ENCODE results near the gene EPDR1. TPM values are rescaled to one million over a fixed set of nuclear protein-coding genes. Genes with fewer than 3 reads are reported as not detected.
"Not testable (repeated sequence)": the region's sequence is repeated elsewhere in the genome, so short reads cannot be mapped to it uniquely, and the experiment has no call there.

The EPDR1 gene
- total RNA-seq, 4 donors from 2014 or later = 2.2 to 4.9 (median 4.2) TPM

DNA sequence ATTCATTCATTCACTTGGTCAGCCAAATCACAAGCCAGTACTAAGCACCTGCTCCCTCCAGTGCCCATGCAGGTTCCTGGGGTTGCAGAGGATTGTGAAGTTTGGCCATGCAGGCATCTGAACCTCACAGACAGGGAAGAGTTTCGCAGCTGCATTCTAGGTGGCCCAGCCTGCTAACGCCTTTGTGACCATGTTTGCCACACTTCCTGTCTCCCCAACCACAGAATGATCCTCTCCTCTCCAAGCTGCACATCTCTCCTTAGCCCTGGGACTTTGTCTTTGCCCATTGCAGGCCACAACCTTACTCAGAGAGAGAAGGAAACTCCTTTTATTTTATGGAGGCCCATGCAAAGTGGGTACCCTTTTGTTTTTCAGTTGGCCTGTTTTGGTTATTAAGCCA is 31.8 kb downstream of the EPDR1 start:
- Histone ChIP-seq H3K4me3 (no peak overlapping the region), H3K4me1 (no peaks in the 10 kb centered on the region), H3K27me3 (no peaks in the 10 kb centered on the region), H3K36me3 (no peaks in the 10 kb centered on the region), H3K9me3 (no peaks in the 10 kb centered on the region), H3K27ac (no peak overlapping the region)
- TF ChIP-seq, protein P1, sequence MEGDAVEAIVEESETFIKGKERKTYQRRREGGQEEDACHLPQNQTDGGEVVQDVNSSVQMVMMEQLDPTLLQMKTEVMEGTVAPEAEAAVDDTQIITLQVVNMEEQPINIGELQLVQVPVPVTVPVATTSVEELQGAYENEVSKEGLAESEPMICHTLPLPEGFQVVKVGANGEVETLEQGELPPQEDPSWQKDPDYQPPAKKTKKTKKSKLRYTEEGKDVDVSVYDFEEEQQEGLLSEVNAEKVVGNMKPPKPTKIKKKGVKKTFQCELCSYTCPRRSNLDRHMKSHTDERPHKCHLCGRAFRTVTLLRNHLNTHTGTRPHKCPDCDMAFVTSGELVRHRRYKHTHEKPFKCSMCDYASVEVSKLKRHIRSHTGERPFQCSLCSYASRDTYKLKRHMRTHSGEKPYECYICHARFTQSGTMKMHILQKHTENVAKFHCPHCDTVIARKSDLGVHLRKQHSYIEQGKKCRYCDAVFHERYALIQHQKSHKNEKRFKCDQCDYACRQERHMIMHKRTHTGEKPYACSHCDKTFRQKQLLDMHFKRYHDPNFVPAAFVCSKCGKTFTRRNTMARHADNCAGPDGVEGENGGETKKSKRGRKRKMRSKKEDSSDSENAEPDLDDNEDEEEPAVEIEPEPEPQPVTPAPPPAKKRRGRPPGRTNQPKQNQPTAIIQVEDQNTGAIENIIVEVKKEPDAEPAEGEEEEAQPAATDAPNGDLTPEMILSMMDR (IDR thresholded peaks at IDR 0.05) = no peak
- TF ChIP-seq POLR2AphosphoS5 (IDR thresholded peaks at IDR 0.05) = no peak
- TF ChIP-seq POLR2A (IDR thresholded peaks at IDR 0.05) = no peak
- no peak for TF ChIP-seq EP300 (IDR thresholded peaks at IDR 0.05)
- no peak for DNase-seq (ENCODE audit: low spot score in 2 of 2)
- 63% methylated on average over 2 of the region's 2 CpGs for WGBS

- not testable (repeated sequence) for H3K4me1 ChIP-seq; H3K4me3 ChIP-seq; H3K27me3 ChIP-seq; H3K27ac ChIP-seq; DNase-seq (ENCODE audit: low spot score in 2 of 2); H3K36me3 ChIP-seq; H3K9me3 ChIP-seq
- 93% methylated on average over 1 of the region's 1 CpG for WGBS
Measured at GRCh38 chr7:37954217-37954616, 33.8 kb downstream of the EPDR1 start.

DNA sequence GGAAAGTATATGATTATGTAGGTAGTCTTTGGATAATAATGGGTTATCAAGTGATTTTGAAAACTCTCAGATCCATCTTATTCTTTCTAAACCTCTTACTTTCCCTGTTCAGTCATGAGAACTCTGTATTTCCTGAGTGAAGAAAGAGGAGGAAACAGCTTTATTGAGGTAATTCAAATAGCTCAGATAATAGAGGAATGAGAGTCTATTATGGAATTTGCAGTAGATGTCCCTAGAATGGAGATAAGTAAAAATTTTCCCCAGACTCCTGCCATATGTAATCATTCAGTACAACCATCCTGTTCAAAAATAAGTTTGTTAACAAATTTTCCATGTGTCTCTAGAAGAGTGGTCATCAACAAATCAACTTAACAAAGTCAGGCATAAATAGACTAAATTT is 36.4 kb downstream of the EPDR1 start:
- H3K9me3 ChIP-seq = no peaks in the 10 kb centered on the region
- no peak for DNase-seq (ENCODE audit: low spot score in 2 of 2)
- no peak overlapping the region for H3K4me3 ChIP-seq
- H3K36me3 ChIP-seq = no peaks in the 10 kb centered on the region
- no peaks in the 10 kb centered on the region for H3K4me1 ChIP-seq
- H3K27ac ChIP-seq = no peak overlapping the region
- TF ChIP-seq POLR2AphosphoS5 (IDR thresholded peaks at IDR 0.05) (no peak), EP300 (IDR thresholded peaks at IDR 0.05) (no peak), POLR2A (IDR thresholded peaks at IDR 0.05) (no peak)
- TF ChIP-seq, protein P1 (IDR thresholded peaks at IDR 0.05) = no peak
- H3K27me3 ChIP-seq = no peaks in the 10 kb centered on the region

- 60% methylated on average over 9 of the region's 9 CpGs for WGBS
- no peak overlapping the region for H3K4me3 ChIP-seq
- no peak for TF ChIP-seq POLR2AphosphoS5 (IDR thresholded peaks at IDR 0.05)
- TF ChIP-seq EP300 (IDR thresholded peaks at IDR 0.05) = no peak
- TF ChIP-seq, protein P1 (IDR thresholded peaks at IDR 0.05) = no peak
- no peak for TF ChIP-seq POLR2A (IDR thresholded peaks at IDR 0.05)
Measured at GRCh38 chr7:37957221-37957970, 37.0 kb downstream of the EPDR1 start.

DNA sequence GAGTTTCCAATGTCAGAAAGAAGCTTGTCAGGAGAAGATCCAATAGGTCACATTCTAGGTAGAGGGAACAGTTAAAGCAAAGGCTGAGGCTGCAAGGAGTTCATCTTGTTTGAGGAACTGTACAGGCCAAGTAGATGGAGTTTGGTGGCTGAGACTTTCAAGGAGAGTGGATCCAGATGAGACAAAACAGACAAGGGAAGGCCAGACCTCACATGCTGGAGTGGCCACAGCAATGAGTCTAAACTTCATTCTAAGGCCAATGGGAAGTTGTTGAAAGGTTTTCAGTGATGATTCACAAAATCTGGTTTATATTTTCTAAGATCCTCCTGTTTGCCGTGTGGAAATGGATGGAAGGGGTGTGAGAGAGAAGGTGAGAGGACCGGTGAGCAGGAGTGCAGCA is 40.0 kb downstream of the EPDR1 start:
- Histone ChIP-seq H3K4me3 (no peak overlapping the region), H3K27me3 (no peaks in the 10 kb centered on the region), H3K9me3 (no peaks in the 10 kb centered on the region), H3K36me3 (no peaks in the 10 kb centered on the region), H3K27ac (no peak overlapping the region), H3K4me1 (no peaks in the 10 kb centered on the region)
- 67% methylated on average over 2 of the region's 2 CpGs for WGBS
- DNase-seq (ENCODE audit: low spot score in 2 of 2) = no peak
- TF ChIP-seq, protein P1 (IDR thresholded peaks at IDR 0.05) = no peak
- no peak for TF ChIP-seq POLR2A (IDR thresholded peaks at IDR 0.05)
- TF ChIP-seq EP300 (IDR thresholded peaks at IDR 0.05) = no peak
- TF ChIP-seq POLR2AphosphoS5 (IDR thresholded peaks at IDR 0.05) = no peak

More at GRCh38 chr7:37957221-37957970, 37.0 kb downstream of the EPDR1 start:
- H3K27me3 ChIP-seq = no peaks in the 10 kb centered on the region
- DNase-seq (ENCODE audit: low spot score in 2 of 2) = no peak
- H3K9me3 ChIP-seq = no peaks in the 10 kb centered on the region
- H3K36me3 ChIP-seq = no peaks in the 10 kb centered on the region
- no peak overlapping the region for H3K27ac ChIP-seq
- no peaks in the 10 kb centered on the region for H3K4me1 ChIP-seq

DNA sequence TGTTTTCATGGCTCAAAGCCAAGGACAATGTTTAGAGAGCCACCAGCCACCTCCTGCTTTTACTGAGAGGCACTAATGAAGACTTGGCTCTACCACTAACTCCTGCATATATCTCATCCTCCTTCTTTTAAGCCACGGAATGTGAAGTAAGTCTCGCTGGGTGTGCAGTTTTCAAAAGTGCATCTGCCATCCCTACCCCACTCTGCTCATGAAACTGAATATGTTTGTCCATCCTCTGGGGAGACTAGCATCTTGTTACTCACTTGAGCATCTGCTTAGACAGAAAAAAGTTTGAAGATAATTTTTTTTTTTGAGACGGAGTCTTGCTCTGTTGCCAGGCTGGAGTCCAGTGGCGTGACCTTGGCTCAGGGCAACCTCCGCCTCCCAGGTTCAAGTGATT is 40.8 kb downstream of the EPDR1 start:
- Histone ChIP-seq H3K36me3 (no peaks in the 10 kb centered on the region), H3K27me3 (no peaks in the 10 kb centered on the region), H3K9me3 (no peaks in the 10 kb centered on the region), H3K4me3 (no peak overlapping the region), H3K4me1 (no peaks in the 10 kb centered on the region), H3K27ac (no peak overlapping the region)
- WGBS = 88% methylated on average over 5 of the region's 5 CpGs
- TF ChIP-seq EP300 (IDR thresholded peaks at IDR 0.05) (no peak), POLR2AphosphoS5 (IDR thresholded peaks at IDR 0.05) (no peak), POLR2A (IDR thresholded peaks at IDR 0.05) (no peak)
- TF ChIP-seq, protein P1 (IDR thresholded peaks at IDR 0.05) = no peak
- no peak for DNase-seq (ENCODE audit: low spot score in 2 of 2)
